PC-3 (cell line): ENCODE results near the gene RSBN1L.

Experiments
- CTCF ChIP-seq: fragments of 300-600 bp; sonication (generic); conservative IDR thresholded peaks from 2 replicates; pipeline ENCODE4 v1.5.1; 2017; ENCODE audit warnings: antibody characterized with exemption, low read depth, mild to moderate bottlenecking, low read length
- EZH2 ChIP-seq: fragments of 300-600 bp; sonication (generic); IDR thresholded peaks from one replicate; pipeline ENCODE4 v1.6.1; 2017; ENCODE audit warnings: antibody characterized with exemption, mild to moderate bottlenecking, low read length; ENCODE audit not compliant: unreplicated experiment

DNA sequence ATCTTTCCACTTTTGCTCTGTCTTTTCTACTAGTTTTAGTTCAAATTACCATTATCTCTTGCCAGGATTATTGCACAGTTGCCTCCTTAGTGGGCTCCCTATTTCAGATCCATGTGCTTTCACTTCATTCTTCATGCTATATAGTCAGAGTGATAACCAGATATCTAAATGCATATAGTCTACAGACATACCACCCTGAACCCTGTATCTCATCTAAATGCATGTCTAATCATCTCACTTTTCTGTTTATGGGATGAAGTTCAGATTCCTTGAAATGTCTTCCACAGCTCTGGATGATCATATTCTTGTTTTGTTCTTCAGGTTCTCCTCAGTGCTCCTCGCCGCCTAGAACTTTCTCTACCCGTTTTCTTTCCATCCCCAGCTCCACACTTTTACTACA, 13.8 kb downstream of the RSBN1L start:
- TF ChIP-seq CTCF: no peak
- no peak for TF ChIP-seq EZH2
